GM12878 (cell line): ENCODE measurements around the gene MEIS2. TPM values are rescaled to one million over a fixed set of nuclear protein-coding genes. Genes with fewer than 3 reads are reported as not detected.

Experiments
- ATAC-seq: fragments of 200-7000 bp; cut with Tn5 transposase; 3 replicates; pipeline ENCODE4 v1.9.1; 2020; ENCODE audit warnings: mild to moderate bottlenecking, moderate library complexity
- BruUV-seq: library from RNA; stranded (reverse); fragments of 400-500 nt; replicated peaks from 2 replicates; lab custom pipeline; 2021; lab: Mats Ljungman, UMichigan
- CTCF ChIA-PET: fragments of 300-600 bp; sonication (Branson Sonifier 250); formaldehyde crosslinking; extraction: SDS; loops from one replicate; lab custom pipeline; 2021; ENCODE audit warnings: inconsistent platforms; lab: Yijun Ruan, JAX
- POLR2A ChIA-PET: fragments of 350-600 bp; formaldehyde crosslinking; extraction: SDS; loops from one replicate; lab custom pipeline; 2021; ENCODE audit warnings: inconsistent platforms; lab: Charles Lee
- RAD21 ChIA-PET: fragments of 300-600 bp; sonication (Branson Sonifier 250); formaldehyde crosslinking; loops from one replicate; lab custom pipeline; 2023; ENCODE audit warnings: antibody characterized with exemption; ENCODE audit not compliant: unreplicated experiment; lab: Charles Lee
- SMC1A ChIA-PET: fragments of 300-600 bp; sonication (Branson Sonifier 250); formaldehyde crosslinking; loops from one replicate; lab custom pipeline; 2023; ENCODE audit not compliant: unreplicated experiment, uncharacterized antibody; lab: Charles Lee
- DNase-seq: peaks from one replicate; pipeline ENCODE4 v3.0.0-alpha.2; 2011; ENCODE audit warnings: low read depth, low spot score
- FAIRE-seq: peaks from 3 replicates; lab custom pipeline; 2011; peaks lifted over from hg19 to GRCh38; lab: Jason Lieb, UNC
- H2AFZ ChIP-seq: 2 replicates; pipeline ENCODE4 v1.6.0; 2011; ENCODE audit warnings: low read depth, low read length, control low read depth; ENCODE audit not compliant: control insufficient read depth
- H3K27ac ChIP-seq: 2 replicates; pipeline ENCODE4 v1.5.1; 2011; ENCODE audit warnings: control low read depth; ENCODE audit not compliant: control insufficient read depth, insufficient read depth
- H3K27me3 ChIP-seq, 2 experiments: replicated peaks in 1 of 2; 2 replicates each; pipeline versions ENCODE4 v1.6.0 to v1.6.1; 2011; ENCODE audit warnings: low read length in 1 of 2; ENCODE audit not compliant: control insufficient read depth in 2 of 2, insufficient read depth in 2 of 2
- H3K36me3 ChIP-seq, 2 experiments: 2 replicates each; pipeline ENCODE4 v1.5.1; 2011; ENCODE audit warnings: low read length in 1 of 2; ENCODE audit not compliant: control insufficient read depth in 2 of 2, insufficient read depth in 2 of 2
- H3K4me1 ChIP-seq: 2 replicates; pipeline ENCODE4 v1.6.1; 2011; ENCODE audit warnings: mild to moderate bottlenecking, low read length, moderate library complexity, mixed read lengths; ENCODE audit not compliant: control insufficient read depth, insufficient read depth
- H3K4me2 ChIP-seq: 2 replicates; pipeline ENCODE4 v1.6.0; 2011; ENCODE audit warnings: control low read depth; ENCODE audit not compliant: control insufficient read depth, insufficient read depth
- H3K4me3 ChIP-seq: fragments of 200-600 bp; sonication (generic); 2 replicates; pipeline ENCODE4 v1.5.1; 2016
- H3K79me2 ChIP-seq: 2 replicates; pipeline ENCODE4 v1.6.0; 2011; ENCODE audit warnings: low read length; ENCODE audit not compliant: control insufficient read depth, insufficient read depth
- H3K9ac ChIP-seq: 2 replicates; pipeline ENCODE4 v1.8.0; 2011; ENCODE audit warnings: low read length, control low read depth, mixed read lengths; ENCODE audit not compliant: control insufficient read depth, insufficient read depth
- H3K9me3 ChIP-seq: replicated peaks from 3 replicates; pipeline ENCODE4 v1.5.1; 2011; ENCODE audit warnings: mild to moderate bottlenecking, low read length; ENCODE audit not compliant: control insufficient read depth, insufficient read depth
- H4K20me1 ChIP-seq: 2 replicates; pipeline ENCODE4 v1.6.0; 2011; ENCODE audit not compliant: control insufficient read depth, insufficient read depth
- CREM ChIP-seq: IDR thresholded peaks from 2 replicates; pipeline ENCODE4 v1.6.1; 2014; ENCODE audit warnings: antibody characterized with exemption, low read depth
- PBX3 ChIP-seq: IDR thresholded peaks from 2 replicates; pipeline ENCODE4 v1.6.1; 2011; ENCODE audit warnings: mild to moderate bottlenecking, low read depth, low read length, moderate library complexity; ENCODE audit not compliant: insufficient replicate concordance
- WGBS: methylation state at CpG from one replicate; pipeline ENCODE4 v1.1.6; 2016; ENCODE audit warnings: low lambda C conversion rate; ENCODE audit not compliant: insufficient replicate concordance, insufficient coverage; ENCODE audit errors: missing lambda C conversion rate; 5-methylcytosine and 5-hydroxymethylcytosine counted together
- in situ Hi-C: fragments of 300-500 bp; cut with MboI; formaldehyde crosslinking; loops from 9 replicates; pipeline ENCODE4 v1.14.3; 2018; ENCODE audit warnings: mixed read lengths
- intact Hi-C: fragments of 100-400 bp; cut with micrococcal nuclease; formaldehyde crosslinking; loops from one replicate; pipeline ENCODE4 v1.14.2; 2022; ENCODE audit not compliant: unreplicated experiment
- polyA plus RNA-seq, 11 experiments: library from polyadenylated mRNA; depleted of rRNA in 4 of 11; unstranded in 6 of 11; stranded (reverse) in 5 of 11; fragments of >200 nt; fragmentation: Nextera tagmentation in 4 of 11; fragmentation: Illumina TruSeq in 1 of 11; extraction: Ambion mirVana in 4 of 11; extraction: Trizol in 1 of 11; gene quantifications; 1 replicate in 1 of 11; 2 replicates in 10 of 11; pipeline versions ENCODE4 v1.2.1 to v1.2.3, GENCODE V29; 2011 to 2016; ENCODE audit warnings: inconsistent platforms in 2 of 11, missing spikeins in 2 of 11, low read depth in 1 of 11
- total RNA-seq, 4 experiments: library from RNA; depleted of rRNA in 3 of 4; stranded (reverse); fragments of >200 nt in 3 of 4; fragmentation: Illumina TruSeq in 1 of 4; extraction: Trizol in 1 of 4; gene quantifications; 2 replicates each; pipeline versions ENCODE4 v1.2.1 to v1.2.3, GENCODE V29; 2013 to 2021

The MEIS2 gene
- total and polyA plus RNA-seq, 10 of the 15 experiments (the other 5 are each of a cell fraction or from before 2014, with no cell fraction given), result 9.2 to 54.0 (median 20.4) TPM

- in situ Hi-C loops (no loop called here), intact Hi-C loops (no loop called here)
- no TSS peak for BruUV-seq
- FAIRE-seq (peak; percentile 86), ATAC-seq (peak; percentile 69), DNase-seq (no peak)
- no peak overlapping the region for H3K4me3 ChIP-seq
- TF ChIP-seq CREM, result 0 out of 2 replicates have a peak, but pooled peaks have one; percentile 30
- TF ChIP-seq PBX3, result no peak
- no peak overlapping the region for H3K9ac ChIP-seq
- peaks cover 11% of the 10 kb centered on the region; the same call in 1 of the 2 replicates for H3K4me1 ChIP-seq
- ChIA-PET POLR2A (interaction anchor here (0.6 to 1.1 kb wide), 5 partner anchors 11 to 61 kb away, joined by 3 to 13 read pairs (median 4); no protein-coding TSS in a partner anchor), RAD21 (interaction anchor here (0.9 to 2.6 kb wide), 7 partner anchors 10 to 62 kb away, joined by 3 to 13 read pairs (median 7); no protein-coding TSS in a partner anchor), CTCF (interaction anchor here (0.5 to 1.1 kb wide), 2 partner anchors 13 to 109 kb away, joined by 3 read pairs; no protein-coding TSS in a partner anchor), SMC1A (interaction anchor here (0.5 to 8.5 kb wide), 20 partner anchors 10 to 156 kb away, joined by 3 to 45 read pairs (median 4); no protein-coding TSS in a partner anchor)
- 59% methylated on average over 10 of the region's 10 CpGs for WGBS
- H3K79me2 ChIP-seq, result no peaks in the 10 kb centered on the region
- H3K27me3 ChIP-seq, result no peaks in the 10 kb centered on the region
- no peaks in the 10 kb centered on the region for H3K9me3 ChIP-seq
- H3K27ac ChIP-seq, result peak overlapping the region; percentile 21
- no peak overlapping the region; the same call in 1 of the 2 replicates for H3K4me2 ChIP-seq
- H3K36me3 ChIP-seq, result no peaks in the 10 kb centered on the region; a peak in 2 of 4 replicates
- H4K20me1 ChIP-seq, result no peaks in the 10 kb centered on the region
- no peak overlapping the region for H2AFZ ChIP-seq
Observed at GRCh38 chr15:37034835-37035748, 65.3 kb downstream of the MEIS2 start.
